Fibroblast of mammary gland (primary cell): ENCODE results near the gene HDDC3.

Source experiments
- DNase-seq: peaks from one replicate; pipeline ENCODE4 v3.0.0-alpha.2; 2010; ENCODE audit warnings: low read depth
- H3K4me3 ChIP-seq: 2 replicates; pipeline ENCODE4 v1.5.1; 2011; ENCODE audit warnings: low read depth, mild to moderate bottlenecking, low read length, moderate library complexity; ENCODE audit not compliant: control insufficient read depth
- TF ChIP-seq, protein P1 (sequence below): conservative IDR thresholded peaks from 2 replicates; pipeline ENCODE4 v1.5.1; 2011; ENCODE audit warnings: low read depth, low read length, inconsistent platforms; ENCODE audit not compliant: control insufficient read depth, insufficient read depth

HDDC3 gene

DNA sequence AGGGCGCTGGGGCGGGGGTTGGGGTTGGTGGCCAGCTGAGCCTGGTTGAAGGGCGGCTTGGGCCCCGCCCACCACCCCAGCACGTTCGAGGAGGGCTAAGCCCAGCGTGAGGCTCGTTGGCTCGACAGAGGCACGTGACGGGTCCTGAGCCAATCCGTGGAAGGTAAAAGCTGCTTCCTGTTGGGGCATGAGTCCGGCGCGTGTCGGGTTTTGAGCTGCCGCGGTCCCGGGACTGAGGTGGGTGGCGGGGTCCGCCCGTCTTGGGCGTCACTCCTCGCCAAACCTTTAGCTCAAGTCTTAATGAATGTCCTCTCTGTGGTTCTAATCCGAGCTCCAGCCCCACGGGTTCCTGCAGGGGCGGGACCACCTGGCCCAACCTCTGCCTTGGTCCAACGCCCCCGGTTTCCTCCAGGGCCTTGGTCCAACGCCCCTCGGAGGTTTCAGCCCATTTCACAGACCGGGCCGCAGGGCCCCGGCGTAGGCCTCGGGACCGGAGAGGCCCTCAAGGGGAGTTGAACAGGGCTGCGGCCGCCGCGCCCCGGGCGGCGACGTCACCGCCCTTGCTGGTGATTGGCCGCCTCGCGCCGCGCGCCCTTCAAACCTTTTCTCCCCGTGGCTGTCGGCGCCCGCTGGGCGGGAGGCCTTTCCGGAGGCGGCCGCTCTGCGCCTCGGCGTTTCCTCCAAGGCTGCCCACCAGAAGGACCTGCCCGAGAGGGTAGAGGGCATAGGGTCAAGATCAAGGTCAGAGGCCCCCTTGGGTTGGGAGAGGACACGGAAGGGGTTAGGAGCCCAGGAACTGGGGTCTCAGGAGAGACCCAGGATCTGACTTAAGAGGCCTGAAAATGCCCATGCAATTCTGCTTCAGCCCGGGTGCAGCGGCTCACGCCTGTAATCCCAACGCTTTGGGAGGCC, 22.6 kb upstream of the HDDC3 start, which contains the start of gene RCCD1:
TSS of gene RCCD1 (plus strand) at position 173 of the 912 bp plus-strand sequence. CDS start 1,851 bp downstream, outside the sequence.
- peak; percentile 95 for DNase-seq
- TF ChIP-seq, protein P1, sequence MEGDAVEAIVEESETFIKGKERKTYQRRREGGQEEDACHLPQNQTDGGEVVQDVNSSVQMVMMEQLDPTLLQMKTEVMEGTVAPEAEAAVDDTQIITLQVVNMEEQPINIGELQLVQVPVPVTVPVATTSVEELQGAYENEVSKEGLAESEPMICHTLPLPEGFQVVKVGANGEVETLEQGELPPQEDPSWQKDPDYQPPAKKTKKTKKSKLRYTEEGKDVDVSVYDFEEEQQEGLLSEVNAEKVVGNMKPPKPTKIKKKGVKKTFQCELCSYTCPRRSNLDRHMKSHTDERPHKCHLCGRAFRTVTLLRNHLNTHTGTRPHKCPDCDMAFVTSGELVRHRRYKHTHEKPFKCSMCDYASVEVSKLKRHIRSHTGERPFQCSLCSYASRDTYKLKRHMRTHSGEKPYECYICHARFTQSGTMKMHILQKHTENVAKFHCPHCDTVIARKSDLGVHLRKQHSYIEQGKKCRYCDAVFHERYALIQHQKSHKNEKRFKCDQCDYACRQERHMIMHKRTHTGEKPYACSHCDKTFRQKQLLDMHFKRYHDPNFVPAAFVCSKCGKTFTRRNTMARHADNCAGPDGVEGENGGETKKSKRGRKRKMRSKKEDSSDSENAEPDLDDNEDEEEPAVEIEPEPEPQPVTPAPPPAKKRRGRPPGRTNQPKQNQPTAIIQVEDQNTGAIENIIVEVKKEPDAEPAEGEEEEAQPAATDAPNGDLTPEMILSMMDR: no peak
- H3K4me3 ChIP-seq: peak within 1 kb of the TSS; percentile 73

DNA sequence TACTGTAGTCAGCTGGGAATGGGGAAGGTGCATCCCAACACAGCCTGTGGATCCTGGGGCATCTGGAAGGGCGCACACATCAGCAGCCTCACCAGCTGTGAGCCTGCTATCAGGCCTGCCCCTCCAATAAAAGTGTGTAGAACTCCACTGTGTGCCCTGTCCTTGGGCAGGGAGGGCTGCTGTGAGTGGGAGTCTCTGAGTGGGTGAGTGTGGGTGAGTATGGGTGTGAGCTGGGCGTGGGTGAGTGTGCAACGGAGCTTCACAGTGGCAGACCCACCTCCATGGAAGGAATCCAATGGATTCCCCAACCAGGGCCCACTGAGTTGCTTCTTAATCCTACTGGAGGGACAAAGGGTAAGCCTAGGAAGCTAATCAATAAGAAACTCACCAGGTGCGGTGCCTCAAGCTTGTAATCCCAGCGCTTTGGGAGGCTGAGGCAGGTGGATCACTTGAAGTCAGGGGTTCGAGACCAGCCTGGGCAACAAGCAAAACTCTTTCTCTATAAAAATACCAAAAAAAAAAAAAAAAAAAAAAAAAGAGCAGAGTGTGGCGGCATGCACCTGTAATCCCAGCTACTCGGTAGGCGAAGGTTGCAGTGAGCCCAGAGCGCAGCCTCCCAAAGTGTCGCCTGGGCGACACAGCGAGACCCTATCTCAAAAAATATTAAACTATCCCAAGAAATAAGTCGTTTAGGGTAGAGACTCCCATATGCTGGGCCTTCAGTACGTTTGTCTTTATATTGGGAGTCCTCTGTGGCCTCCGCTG, 21.8 kb upstream of the HDDC3 start:
- DNase-seq: no peak
- TF ChIP-seq, protein P1: no peak
- peak overlapping the region; percentile 73 for H3K4me3 ChIP-seq

DNA sequence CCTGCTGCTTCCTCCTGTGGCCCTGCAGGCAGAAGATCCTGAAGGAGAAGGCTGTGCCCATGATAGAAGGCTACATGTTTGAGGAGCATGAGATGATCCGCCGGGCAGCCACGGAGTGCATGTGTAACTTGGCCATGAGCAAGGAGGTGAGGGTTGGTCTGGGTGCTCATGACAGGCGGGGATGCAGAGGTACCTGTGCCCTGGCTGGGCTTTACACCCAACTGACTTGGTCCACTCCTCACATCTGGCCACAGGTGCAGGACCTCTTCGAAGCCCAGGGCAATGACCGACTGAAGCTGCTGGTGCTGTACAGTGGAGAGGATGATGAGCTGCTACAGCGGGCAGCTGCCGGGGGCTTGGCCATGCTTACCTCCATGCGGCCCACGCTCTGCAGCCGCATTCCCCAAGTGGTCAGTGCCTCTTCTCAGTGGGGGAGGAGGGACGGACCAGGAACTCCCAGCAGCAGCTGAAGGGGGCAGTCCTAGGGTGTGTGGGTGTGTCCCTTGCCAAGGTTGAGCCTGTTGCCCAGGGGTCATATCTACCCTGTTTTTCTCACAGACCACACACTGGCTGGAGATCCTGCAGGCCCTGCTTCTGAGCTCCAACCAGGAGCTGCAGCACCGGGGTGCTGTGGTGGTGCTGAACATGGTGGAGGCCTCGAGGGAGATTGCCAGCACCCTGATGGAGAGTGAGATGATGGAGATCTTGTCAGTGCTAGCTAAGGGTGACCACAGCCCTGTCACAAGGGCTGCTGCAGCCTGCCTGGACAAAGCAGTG, 20.7 kb upstream of the HDDC3 start:
- no peak for DNase-seq
- TF ChIP-seq, protein P1: no peak
- H3K4me3 ChIP-seq: no peak overlapping the region

DNA sequence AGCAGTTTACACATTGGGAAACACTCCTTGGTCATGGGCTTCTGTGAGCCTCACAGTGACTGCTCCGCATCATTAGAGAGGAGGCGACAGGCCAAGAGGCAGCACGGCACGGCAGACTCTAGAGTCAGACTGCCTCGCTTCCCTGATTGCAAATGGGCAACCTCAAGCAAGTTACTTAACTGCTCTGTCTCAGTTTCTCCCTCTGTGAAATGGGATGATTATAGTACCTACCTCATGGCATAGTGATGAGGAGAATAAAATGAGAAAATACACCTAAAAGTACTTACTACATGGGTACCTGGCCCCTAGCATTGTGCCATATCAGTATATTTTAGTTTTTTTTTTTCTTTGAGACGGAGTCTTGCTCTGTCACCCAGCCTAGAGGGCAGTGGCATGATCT, 18.3 kb upstream of the HDDC3 start:
- H3K4me3 ChIP-seq: no peak overlapping the region
- TF ChIP-seq, protein P1: no peak
- no peak for DNase-seq

DNA sequence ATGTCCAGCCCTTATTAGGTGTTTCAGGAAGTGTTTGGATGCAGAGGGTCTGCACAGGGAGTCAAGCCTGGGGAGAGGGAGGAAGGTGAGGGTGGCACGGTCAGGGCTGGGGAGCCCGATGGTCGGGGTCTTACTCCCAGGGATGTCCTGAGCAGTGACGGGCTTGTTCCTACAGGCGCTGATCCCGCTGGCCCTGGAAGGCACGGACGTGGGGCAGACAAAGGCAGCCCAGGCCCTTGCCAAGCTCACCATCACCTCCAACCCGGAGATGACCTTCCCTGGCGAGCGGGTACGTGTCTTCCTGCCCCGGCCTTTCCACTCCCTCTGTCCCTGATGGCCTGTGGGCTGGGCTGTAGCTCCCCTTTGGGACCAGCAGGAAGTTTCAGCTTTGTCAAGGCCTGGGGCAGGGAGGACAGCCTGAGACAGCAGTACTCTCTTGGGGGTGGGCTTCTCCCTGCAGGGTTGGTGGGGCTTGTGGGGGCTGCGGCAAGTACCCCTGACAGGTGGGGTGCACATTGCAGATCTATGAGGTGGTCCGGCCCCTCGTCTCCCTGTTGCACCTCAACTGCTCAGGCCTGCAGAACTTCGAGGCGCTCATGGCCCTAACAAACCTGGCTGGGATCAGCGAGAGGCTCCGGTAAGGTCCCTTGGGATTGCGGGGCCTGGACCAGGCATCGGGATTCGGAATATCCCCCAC, 17.8 kb upstream of the HDDC3 start:
- no peak overlapping the region for H3K4me3 ChIP-seq
- TF ChIP-seq, protein P1: no peak
- DNase-seq: no peak

DNA sequence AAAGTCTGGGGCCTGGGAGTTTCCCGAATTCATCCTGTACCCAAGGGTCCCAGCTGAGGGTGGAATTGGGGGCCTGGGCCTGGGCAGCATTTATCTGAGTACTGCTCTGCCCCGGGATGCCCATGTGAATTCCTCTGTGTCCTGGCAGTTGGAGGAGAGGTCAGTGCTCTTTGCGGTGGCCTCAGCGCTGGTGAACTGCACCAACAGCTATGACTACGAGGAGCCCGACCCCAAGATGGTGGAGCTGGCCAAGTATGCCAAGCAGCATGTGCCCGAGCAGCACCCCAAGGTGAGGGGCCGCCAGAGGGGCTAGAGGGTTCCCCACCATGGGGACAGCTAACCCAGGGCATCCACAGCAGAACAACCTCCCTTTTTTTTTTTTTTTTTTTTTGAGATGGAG, 16.2 kb upstream of the HDDC3 start:
- TF ChIP-seq, protein P1: no peak
- no peak overlapping the region for H3K4me3 ChIP-seq
- no peak for DNase-seq
